HAP-1 (cell line): ENCODE measurements around the gene RNF183.

ENCODE experiments used
- DNase-seq, 2 experiments: peaks; one replicate each; pipeline ENCODE4 v3.0.0-alpha.2; 2016 to 2020; ENCODE audit warnings: low spot score in 2 of 2
- H3K27me3 ChIP-seq: fragments of 250-450 bp; sonication (Bioruptor Pico); 2 replicates; pipeline ENCODE4 v1.5.1; 2020; ENCODE audit warnings: low read depth, mild to moderate bottlenecking, moderate library complexity
- H3K36me3 ChIP-seq: fragments of 250-450 bp; sonication (Bioruptor Pico); replicated peaks from 2 replicates; pipeline ENCODE4 v1.5.1; 2020; ENCODE audit warnings: mild to moderate bottlenecking
- H3K4me1 ChIP-seq: fragments of 250-450 bp; sonication (Bioruptor Pico); 2 replicates; pipeline ENCODE4 v1.5.1; 2020; ENCODE audit warnings: mild to moderate bottlenecking
- H3K4me3 ChIP-seq: fragments of 250-450 bp; sonication (Bioruptor Pico); 2 replicates; pipeline ENCODE4 v1.5.1; 2020; ENCODE audit warnings: mild to moderate bottlenecking, moderate library complexity
- H3K9me3 ChIP-seq: fragments of 250-450 bp; sonication (Bioruptor Pico); 2 replicates; pipeline ENCODE4 v1.5.1; 2020; ENCODE audit warnings: mild to moderate bottlenecking, moderate library complexity
- in situ Hi-C: fragments of 300-500 bp; cut with MboI; formaldehyde crosslinking; loops from 3 replicates; pipeline ENCODE4 v1.14.3; 2020; ENCODE audit warnings: low sequenced_read_pairs, inconsistent platforms, mixed read lengths

RNF183 gene

DNA sequence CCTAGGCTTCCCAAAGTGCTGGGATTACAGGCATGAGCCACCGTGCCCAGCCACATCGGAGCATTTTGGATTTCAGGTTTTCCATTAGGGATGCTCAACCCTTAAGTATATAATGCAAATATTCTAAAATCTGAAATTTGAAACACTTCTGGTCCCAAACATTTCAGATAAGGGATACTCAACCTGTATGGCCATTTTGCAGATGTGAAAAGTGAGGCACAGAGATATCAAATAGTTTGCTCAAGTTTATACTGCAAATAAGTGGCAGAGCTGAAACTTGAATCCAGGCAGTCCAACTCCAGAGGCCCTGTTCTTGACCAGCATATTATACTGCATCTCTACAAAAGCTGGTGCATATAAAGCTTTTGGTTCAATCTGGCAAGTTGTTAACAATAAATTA, 34.5 kb upstream of the RNF183 start:
- in situ Hi-C loops, result no loop called here
- Histone ChIP-seq H3K36me3 (no peaks in the 10 kb centered on the region), H3K4me3 (no peak overlapping the region), H3K9me3 (no peaks in the 10 kb centered on the region), H3K27me3 (no peaks in the 10 kb centered on the region), H3K4me1 (peaks cover 11% of the 10 kb centered on the region)
- no peak for DNase-seq

DNA sequence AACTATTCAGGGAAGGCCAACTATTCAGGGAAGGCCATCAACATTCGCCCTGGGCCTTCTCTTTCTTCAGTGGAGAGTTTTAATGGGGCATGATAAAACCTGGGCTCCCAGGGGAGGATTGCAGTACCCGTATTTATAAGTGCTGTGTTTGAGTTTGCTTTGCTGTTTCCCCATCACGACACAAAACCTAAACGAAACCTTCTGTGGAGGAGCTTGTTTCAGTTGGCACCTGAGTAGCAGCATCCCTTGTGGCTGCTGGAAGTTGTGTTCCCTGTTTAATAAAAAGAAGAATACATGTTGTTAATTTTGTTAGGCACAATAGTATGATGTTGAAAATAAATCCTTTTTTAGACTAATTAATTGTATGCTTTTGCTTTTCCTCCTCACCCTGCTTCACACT, 28.6 kb upstream of the RNF183 start:
- Histone ChIP-seq H3K4me1 (peaks cover 5% of the 10 kb centered on the region; the same call in 1 of the 2 replicates), H3K27me3 (no peaks in the 10 kb centered on the region), H3K9me3 (no peaks in the 10 kb centered on the region), H3K4me3 (no peak overlapping the region), H3K36me3 (no peaks in the 10 kb centered on the region)
- in situ Hi-C loops, result no loop called here
- DNase-seq, result no peak

DNA sequence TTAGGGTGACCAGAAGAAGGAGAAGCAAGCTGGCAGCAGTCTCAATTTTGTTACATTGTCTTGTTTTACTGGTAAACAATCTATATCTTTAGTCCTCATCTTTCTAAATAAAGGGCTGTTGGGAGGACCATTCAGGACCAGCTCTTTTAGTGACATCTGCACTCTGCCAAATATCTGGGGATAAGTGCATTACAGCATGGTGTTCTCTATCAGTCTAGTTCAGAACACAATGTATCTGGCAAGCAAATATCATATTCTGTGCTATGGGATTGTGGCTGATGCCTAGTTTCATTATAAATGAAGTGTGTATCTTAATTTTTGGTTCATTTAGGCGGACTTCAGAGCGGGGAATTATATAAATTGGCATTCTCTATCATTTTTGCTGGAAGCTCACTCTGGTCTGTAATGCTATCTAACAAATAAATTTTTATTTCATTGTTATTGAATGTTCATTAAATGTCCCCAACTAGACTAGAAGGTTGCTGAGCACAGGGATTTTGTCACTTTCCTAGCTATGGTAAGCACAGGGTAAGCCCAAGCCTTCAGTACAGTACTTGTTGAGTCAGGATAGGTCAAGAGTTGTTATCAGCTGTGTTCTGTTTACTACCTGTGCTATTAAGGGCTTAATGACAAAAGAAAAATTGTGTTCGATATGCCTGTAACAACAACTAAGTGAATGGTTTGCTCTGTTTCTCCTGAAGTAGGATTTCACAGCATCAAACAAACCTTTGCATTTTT, 25.0 kb upstream of the RNF183 start:
- no peaks in the 10 kb centered on the region for H3K27me3 ChIP-seq
- H3K36me3 ChIP-seq, result no peaks in the 10 kb centered on the region
- H3K9me3 ChIP-seq, result no peaks in the 10 kb centered on the region
- in situ Hi-C loops, result no loop called here
- no peak overlapping the region for H3K4me3 ChIP-seq
- H3K4me1 ChIP-seq, result no peaks in the 10 kb centered on the region
- DNase-seq, result no peak

DNA sequence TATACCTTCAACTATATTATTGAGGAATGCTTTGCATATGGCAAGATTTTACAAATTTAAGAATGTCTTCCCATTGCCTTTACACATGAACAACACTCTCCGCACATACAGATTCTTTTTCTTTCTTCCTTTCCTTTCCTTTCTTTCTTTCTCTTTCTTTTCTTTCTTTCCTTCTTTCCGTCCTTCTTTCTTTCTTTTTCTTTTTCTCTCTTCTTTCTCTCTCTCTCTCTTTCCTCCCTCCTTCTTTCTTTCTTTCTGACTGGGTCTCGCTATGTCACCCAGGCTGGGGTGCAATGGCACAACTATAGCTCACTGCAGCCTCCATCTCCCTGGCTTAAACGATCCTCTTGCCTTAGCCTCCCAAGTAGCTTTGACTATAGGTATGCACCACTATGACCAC, 23.1 kb upstream of the RNF183 start:
- Histone ChIP-seq H3K27me3 (no peaks in the 10 kb centered on the region), H3K4me3 (no peak overlapping the region), H3K36me3 (no peaks in the 10 kb centered on the region), H3K9me3 (no peaks in the 10 kb centered on the region), H3K4me1 (no peaks in the 10 kb centered on the region)
- no peak for DNase-seq
- in situ Hi-C loops, result no loop called here

DNA sequence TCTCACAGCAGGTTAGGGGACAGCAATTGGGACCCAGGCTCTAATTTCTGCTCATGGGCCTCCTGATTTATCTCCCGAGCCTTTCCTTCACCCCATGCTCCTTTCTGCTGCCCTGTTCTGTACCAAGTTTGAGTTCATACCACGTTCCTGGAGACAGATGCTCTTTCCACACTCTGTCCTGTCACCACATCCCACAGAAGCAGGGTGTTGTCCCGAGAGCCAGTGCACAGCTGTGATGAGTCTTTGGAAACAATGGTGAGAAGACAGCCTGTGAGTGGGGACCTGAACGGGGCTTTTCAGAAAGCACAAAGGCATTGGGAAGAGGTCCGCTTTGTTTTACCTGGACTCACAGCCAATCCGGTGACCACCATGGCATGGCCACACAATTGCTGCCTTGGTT, 19.5 kb upstream of the RNF183 start:
- no peak for DNase-seq
- H3K27me3 ChIP-seq, result no peaks in the 10 kb centered on the region
- H3K36me3 ChIP-seq, result no peaks in the 10 kb centered on the region; the same call in 1 of the 2 replicates
- no peak overlapping the region for H3K4me3 ChIP-seq
- in situ Hi-C loops, result no loop called here
- H3K4me1 ChIP-seq, result no peaks in the 10 kb centered on the region
- no peaks in the 10 kb centered on the region for H3K9me3 ChIP-seq

DNA sequence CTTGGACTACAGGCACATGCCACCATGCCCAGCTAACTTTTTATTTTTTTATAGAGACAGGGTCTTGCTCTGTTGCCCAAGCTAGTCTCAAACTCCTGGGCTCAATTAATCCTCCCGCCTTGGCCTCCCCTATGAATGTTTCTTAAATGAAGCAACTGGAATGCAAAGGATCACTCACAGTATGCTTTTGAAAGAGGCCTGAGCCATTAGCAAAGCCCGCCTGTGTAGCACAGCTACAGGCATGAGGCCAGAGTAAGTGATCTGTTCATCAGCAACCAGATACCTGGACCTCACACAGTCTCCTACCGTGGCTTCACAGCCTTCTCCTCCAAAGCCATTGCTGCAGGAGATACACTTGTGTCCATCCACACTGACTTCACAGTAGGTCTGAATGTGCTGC, 16.9 kb upstream of the RNF183 start:
- Histone ChIP-seq H3K36me3 (no peaks in the 10 kb centered on the region; the same call in 1 of the 2 replicates), H3K4me1 (no peaks in the 10 kb centered on the region), H3K9me3 (no peaks in the 10 kb centered on the region), H3K27me3 (no peaks in the 10 kb centered on the region), H3K4me3 (no peak overlapping the region)
- DNase-seq, result no peak
- in situ Hi-C loops, result no loop called here

DNA sequence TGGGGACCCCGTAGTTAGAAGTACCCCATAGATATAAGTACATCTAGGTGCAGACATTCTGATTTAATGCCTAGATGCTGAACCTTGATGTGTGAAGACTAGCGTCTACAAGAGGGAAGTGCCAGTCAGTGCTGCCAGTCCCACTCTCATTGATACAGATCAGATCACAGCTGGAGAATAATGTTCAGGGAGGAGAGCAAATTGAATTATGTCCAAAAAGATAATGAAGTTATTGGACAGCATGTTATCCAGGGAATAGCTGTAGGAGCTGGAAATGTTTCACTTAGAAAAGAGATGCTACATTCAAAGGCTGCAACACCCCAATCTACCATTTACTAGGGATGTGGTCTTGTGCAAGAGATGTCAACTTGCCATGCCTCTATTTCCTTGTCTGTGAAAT, 15.9 kb upstream of the RNF183 start:
- H3K27me3 ChIP-seq, result no peaks in the 10 kb centered on the region
- in situ Hi-C loops, result no loop called here
- DNase-seq, result no peak
- H3K9me3 ChIP-seq, result no peaks in the 10 kb centered on the region
- no peaks in the 10 kb centered on the region for H3K4me1 ChIP-seq
- H3K36me3 ChIP-seq, result no peaks in the 10 kb centered on the region; the same call in 1 of the 2 replicates
- no peak overlapping the region for H3K4me3 ChIP-seq

DNA sequence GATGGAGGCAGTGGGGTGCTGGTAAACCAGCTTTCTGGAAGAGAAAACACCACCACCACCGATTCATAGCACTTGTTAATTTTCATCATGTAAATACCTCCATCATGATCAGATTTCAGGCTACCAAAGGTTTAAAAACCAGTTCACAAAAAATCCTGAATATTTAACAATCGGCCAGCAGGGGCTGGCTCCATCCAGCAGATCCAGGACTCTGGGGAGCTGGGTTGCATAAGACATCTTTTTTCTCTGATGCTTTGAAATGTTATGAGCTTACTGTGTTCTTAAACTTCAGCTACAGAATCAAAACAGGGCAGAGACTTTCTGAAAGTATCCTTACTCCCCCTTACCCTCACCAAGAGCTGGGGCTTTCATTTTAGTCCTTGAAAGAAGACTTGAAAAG, 14.6 kb upstream of the RNF183 start:
- no peak for DNase-seq
- no peaks in the 10 kb centered on the region for H3K27me3 ChIP-seq
- H3K4me1 ChIP-seq, result no peaks in the 10 kb centered on the region
- no peak overlapping the region for H3K4me3 ChIP-seq
- in situ Hi-C loops, result no loop called here
- no peaks in the 10 kb centered on the region for H3K9me3 ChIP-seq
- H3K36me3 ChIP-seq, result no peaks in the 10 kb centered on the region; the same call in 1 of the 2 replicates

DNA sequence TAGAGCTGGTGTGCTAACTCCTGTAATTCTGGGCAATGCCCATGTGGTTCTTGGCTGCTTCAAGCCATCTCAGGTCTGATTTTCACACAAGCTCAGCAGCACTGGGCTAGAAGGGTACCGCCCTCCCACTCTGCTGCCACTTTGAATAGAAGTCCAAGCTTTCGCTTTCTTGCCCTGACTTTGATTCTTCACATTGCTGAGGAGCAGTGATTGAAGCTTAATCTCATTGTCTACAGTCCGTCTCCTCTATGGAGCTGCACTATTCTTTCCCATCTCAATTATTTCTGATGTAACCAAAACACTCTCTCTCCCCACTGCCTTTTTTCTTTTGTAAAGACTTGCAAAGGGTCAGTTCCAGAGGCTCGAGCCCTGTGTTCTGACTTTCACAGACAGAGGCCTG, 12.9 kb upstream of the RNF183 start:
- Histone ChIP-seq H3K9me3 (no peaks in the 10 kb centered on the region), H3K27me3 (no peaks in the 10 kb centered on the region), H3K4me3 (no peak overlapping the region), H3K4me1 (no peaks in the 10 kb centered on the region), H3K36me3 (no peaks in the 10 kb centered on the region; the same call in 1 of the 2 replicates)
- in situ Hi-C loops, result no loop called here
- DNase-seq, result no peak

DNA sequence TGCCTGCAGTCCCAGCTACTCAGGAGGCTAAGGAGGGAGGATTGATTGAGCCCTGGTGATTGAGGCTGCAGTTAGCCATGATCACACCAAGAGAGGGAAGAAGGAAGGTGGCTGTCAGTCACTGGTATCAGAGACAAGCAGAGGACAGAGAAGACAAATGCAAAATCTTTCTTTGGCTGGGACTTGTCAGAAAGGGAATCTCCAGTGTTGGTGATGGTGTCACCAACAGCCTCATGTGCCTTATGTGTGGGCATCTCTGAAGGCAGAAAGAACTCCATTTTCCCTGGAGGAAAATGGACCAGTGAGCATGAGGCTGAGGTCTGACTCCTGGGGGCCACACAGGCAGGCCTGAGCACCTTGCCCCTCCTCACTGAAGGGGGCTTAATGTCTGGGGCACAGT, 12.1 kb upstream of the RNF183 start:
- no peak for DNase-seq
- Histone ChIP-seq H3K4me1 (no peaks in the 10 kb centered on the region), H3K4me3 (no peak overlapping the region), H3K27me3 (no peaks in the 10 kb centered on the region), H3K36me3 (no peaks in the 10 kb centered on the region), H3K9me3 (no peaks in the 10 kb centered on the region)
- in situ Hi-C loops, result no loop called here

DNA sequence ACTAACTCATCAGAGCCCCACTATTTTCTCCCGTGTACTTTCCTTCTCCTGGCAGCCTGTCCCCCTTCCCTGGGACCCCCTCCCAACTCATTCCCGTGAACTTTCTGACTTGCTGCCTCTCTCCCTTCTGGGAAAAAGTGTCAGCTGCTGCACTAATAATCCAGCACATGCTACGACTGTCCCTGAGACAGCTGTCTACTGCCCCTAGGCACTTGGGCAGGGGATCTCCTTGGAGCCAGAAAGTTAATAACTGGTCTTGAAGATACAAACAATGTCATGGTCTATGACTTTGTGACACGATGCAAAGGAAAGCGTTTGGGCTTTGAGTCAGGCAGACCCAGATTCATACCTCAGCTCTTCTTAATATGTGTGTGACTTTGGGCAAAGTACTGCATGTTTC, 10.1 kb upstream of the RNF183 start:
- in situ Hi-C loops, result no loop called here
- no peak overlapping the region for H3K4me3 ChIP-seq
- no peaks in the 10 kb centered on the region for H3K36me3 ChIP-seq
- H3K9me3 ChIP-seq, result no peaks in the 10 kb centered on the region
- H3K27me3 ChIP-seq, result no peaks in the 10 kb centered on the region
- DNase-seq, result no peak
- H3K4me1 ChIP-seq, result no peaks in the 10 kb centered on the region

DNA sequence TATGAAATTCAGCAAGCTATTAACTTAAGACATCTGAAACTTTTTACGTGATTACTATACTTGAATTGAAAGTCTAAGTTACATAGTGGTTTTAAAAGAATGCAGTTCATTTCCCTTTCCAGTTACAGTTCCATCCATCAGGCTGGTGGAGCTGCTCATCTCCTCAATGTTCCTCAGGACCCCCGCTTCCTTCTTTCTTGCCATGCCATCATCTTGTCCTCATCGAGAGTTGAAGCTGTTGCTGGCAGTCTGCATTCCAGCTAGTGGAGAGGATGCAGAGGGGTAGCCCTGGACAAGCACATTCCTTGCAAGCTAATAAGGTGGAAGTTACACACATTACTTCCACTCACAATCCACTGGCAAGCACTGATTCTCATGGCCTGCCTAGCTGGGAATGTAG, 8.8 kb upstream of the RNF183 start:
- H3K4me1 ChIP-seq, result no peaks in the 10 kb centered on the region
- no peaks in the 10 kb centered on the region for H3K27me3 ChIP-seq
- DNase-seq, result no peak
- no peak overlapping the region for H3K4me3 ChIP-seq
- in situ Hi-C loops, result no loop called here
- no peaks in the 10 kb centered on the region for H3K36me3 ChIP-seq
- H3K9me3 ChIP-seq, result no peaks in the 10 kb centered on the region

DNA sequence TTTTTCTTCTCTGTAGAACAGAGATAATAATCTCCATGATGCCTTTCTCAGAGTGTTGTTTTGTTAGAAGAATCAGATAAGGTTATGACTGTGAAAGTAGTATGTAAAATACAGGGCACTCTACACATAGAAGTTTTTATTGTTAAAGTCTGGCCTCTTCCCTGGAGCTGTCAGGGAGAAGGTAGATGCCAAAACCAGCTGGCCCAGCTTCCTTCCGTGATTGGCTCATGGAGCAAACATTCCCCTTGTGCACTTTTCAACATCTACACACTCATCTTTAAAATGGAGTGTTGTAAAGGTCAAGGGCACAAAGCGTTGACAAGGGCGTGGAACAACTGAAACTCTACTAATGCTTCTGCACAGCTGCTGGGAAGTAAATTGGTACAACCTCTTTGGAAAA, 7.4 kb upstream of the RNF183 start:
- H3K4me3 ChIP-seq, result no peak overlapping the region
- H3K27me3 ChIP-seq, result no peaks in the 10 kb centered on the region
- no peaks in the 10 kb centered on the region for H3K9me3 ChIP-seq
- no peak for DNase-seq
- no peaks in the 10 kb centered on the region for H3K36me3 ChIP-seq
- H3K4me1 ChIP-seq, result no peaks in the 10 kb centered on the region
- in situ Hi-C loops, result no loop called here

DNA sequence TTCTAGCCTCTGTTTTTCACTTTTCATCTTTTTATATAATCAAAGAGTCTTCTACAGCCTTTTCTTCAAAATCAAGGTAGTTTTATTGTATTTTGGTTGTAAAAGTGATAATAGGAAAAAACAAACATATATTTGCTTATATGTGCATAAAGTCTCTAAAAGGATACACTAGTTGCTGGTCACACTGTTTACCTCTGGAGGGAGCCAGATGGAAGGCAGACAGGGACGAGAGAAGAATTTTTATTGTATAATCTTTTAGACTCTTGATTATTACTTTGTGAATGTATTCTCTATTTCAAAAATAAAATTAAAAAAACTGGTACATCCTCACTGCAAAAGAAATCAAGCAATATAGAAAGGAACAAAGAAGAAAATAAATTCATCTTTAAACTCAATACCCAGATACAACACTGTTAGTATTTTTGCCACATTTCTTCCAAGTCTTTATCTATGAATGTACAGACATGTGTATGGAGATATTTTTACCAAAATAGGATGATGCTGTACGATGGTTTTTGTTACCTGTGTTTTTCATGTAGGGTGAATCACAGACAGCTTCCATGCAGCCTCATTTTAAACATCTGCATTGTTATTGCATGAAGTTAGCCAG, 6.1 kb upstream of the RNF183 start:
- no peak overlapping the region for H3K4me3 ChIP-seq
- no peaks in the 10 kb centered on the region for H3K27me3 ChIP-seq
- in situ Hi-C loops, result no loop called here
- no peaks in the 10 kb centered on the region for H3K36me3 ChIP-seq
- DNase-seq, result peak; percentile 24 to 43
- H3K9me3 ChIP-seq, result no peaks in the 10 kb centered on the region
- H3K4me1 ChIP-seq, result no peaks in the 10 kb centered on the region
